DMS53 (cell line): ENCODE data around the gene MAP3K4.
"Not testable (repeated sequence)": the region's sequence is repeated elsewhere in the genome, so short reads cannot be mapped to it uniquely, and the experiment has no call there.

Experiments
- DNase-seq: peaks from one replicate; lab custom pipeline; 2025; lab: John Stamatoyannopoulos, UW

Gene MAP3K4

DNA sequence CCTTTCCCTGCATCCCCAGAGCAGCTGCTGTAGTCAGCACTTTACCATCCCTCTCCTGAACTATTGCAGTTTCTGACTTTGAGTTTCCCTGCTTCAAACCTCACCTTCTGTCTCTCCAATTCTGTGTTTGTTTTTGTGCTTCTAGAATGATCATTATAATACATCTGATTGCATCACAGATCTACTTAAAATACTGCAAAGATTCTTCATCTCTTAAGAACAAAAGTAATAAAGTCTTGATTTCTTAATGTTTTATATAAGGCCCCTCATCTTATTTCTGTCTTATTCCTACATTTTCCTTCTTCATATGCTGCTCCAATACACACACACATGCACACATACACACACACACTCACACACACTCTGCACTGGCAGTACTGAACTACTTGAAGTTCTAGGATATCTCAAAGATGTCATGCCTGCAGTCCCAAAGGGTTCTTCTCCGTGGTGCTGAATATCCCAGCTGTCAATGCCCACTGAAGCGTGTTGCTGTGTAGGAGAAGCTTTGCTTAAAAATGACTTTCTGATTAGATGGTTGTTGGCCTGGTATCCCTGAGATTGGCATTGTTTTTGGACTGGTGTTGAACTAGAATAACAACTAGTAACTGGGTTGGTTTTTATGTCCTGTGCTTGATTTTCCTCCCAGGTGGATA, 97.2 kb downstream of the MAP3K4 start:
- no peak for DNase-seq

DNA sequence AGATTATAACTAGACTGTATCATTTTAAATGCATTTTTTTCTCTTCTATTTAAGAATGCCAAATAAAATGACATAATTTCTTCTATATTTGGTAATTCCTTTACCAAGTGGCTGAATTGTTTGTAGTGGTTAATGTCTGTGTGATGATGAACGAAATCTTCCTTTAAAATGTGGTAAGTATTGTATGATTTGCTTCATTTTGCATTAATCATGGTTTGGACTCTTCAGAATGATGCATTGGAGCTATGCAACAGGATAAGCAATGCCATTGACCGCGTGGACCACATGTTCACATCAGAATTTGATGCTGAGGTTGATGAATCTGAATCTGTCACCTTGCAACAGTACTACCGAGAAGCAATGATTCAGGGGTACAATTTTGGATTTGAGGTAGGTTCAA, 99.6 kb downstream of the MAP3K4 start:
- no peak for DNase-seq

DNA sequence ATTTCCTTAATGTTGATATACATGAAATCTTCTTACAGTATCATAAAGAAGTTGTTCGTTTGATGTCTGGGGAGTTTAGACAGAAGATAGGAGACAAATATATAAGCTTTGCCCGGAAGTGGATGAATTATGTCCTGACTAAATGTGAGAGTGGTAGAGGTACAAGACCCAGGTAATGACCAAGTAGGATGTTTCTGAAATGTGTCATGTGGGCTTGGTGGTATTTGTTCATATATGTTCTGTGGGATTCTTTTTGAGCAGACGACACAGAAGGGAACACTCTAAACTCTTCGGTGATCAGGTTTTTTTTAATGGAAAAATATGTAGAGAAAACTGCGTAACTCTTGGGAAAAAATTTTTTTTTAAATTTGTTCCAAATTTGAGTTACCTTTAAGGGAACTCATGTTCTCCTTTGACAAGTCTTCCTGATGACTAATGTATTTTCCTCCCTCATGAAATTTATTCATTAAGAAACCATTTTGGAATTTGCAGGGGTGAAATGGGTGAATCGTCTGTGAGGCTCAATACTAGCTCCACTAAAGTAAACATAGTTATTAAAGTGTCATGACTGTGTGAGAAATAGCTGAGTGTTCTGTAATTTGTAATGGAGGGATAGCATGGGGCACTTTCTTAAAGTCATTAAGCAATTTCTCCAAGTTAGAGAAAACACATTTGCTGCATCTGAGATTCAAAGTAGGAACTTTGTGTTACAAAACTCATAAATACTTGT, 100.6 kb downstream of the MAP3K4 start:
- DNase-seq, result no peak

DNA sequence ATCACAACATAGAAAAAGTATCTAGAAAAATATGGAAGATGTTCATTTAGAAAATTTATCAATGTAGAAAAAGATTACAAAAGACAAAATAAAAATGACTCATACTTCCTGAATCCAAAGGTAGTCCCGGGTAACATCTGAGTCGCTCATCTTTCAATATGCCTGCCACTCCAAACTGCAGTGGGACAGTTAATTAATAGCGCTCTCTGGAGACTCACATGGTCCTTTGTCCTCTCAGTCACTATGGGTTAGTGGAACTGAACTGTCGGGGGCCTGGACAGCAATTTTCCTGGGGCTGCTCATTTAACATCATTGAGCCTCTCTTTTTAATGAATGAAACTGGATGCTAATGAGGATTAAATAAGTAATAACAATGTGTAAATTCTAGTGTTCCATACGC, 103.4 kb downstream of the MAP3K4 start:
- DNase-seq, result no peak

DNA sequence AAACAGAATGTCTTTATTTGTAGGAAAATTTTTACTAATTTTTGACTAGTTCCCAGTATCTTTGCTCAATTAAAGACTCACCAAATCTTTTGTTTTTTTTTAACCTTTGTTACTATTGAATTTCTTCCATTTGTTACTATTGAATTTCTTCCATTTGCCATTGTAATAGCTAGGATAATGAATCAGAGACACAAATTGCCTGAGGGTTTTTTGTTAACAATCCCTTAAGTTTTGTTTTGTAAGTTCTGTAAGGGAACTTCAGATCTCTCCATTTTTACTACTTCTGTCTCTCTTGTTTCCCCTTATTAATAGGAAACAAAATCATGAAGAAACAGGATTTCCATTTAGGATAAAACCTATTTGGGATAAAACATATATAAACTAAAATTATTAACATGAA, 104.3 kb downstream of the MAP3K4 start:
- no peak for DNase-seq

DNA sequence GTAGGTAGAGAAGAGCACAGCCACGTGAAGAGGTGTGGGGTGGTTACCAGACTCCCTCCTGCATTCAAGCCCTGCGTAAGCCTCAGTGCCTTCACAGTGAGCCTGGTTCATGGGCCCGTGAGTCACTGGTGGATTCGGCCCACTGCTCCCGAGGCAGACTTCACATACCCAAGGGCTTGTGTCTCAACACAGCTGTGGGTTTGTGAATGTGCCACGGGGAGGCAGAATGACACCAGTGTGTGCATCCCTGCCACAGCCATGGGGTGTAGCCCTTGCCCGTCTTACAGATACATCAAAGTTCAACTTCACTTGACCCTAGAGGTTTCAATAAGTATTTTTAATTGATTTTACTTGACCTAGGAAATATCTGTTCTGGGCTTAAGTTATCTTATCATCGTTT, 108.5 kb downstream of the MAP3K4 start:
- DNase-seq, result no peak

DNA sequence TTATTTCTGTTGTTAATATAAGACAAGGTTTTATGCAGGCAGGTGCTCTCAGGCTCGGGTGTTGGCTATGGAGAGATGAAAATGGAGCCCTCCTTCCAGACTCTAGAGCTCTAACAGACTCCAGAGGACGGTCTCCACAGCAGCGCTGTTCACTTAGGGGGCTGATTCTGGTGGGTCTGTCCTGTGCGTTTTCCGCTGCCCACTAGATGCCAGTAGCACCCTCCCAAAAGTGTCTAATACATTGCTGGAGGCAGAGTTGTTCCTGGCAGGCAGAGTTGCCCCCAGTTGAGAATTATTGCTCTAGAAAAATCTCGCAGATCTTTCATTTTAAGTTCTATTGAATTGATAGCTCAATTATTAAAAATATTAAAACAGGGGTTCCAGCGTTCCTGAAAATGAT, 109.9 kb downstream of the MAP3K4 start:
- DNase-seq, result no peak

DNA sequence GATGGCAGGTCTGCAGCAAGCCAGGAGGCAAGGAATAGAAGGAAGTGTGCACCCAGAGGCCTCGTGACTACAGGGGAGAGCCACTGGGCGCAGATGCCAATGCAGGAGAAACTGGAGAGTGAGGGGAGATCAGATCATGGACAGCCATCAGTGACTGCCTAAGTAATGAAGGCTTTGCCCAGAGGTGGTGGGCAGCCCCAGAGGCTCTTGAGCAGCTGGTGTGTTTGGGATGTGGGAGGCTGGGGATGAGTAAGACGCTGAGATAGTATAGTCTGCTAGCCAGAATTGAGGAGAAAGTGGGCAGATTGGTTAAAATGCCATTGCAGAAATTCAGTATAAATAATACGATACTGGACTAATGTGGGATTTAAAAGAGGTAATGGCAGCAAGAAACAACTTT, 111.9 kb downstream of the MAP3K4 start:
- no peak for DNase-seq

DNA sequence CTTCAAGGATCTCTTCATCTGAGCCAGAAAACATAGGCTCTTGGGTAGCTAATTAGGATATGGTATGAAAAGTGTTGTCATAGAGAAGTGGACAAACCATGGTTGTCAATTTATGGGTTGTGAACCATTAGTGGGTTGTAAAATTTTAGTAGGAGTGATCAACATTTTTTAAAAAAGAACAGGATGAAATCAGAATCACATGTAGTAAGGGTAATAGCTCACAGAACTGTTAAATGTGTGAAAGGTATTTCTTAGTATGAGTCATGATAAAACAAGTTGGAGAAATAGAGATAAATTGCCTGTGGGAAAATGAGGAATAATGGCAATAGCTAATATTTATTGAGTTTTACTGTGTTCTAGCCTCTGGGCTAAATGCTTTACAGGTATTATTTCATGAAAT, 113.4 kb downstream of the MAP3K4 start:
- DNase-seq, result no peak

DNA sequence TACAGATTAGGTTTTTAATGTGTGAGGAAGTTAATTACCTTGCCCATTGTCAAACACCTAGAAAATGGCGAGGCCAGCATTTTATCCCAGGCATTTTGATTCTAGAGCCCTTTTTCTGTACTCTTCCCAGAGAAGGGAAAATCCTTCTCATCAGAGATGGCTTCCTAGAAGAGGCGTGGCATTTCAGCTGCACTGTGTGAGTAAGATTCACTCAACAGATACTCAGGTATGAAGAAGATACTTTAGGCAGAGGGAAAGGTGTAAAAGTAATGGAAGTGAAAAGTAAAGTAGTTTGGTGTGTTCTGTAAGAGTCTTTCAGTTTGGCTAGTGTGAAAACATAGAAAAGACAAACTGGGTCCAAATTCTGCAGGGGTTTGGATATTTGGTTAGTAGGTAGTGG, 113.8 kb downstream of the MAP3K4 start:
- DNase-seq, result no peak

DNA sequence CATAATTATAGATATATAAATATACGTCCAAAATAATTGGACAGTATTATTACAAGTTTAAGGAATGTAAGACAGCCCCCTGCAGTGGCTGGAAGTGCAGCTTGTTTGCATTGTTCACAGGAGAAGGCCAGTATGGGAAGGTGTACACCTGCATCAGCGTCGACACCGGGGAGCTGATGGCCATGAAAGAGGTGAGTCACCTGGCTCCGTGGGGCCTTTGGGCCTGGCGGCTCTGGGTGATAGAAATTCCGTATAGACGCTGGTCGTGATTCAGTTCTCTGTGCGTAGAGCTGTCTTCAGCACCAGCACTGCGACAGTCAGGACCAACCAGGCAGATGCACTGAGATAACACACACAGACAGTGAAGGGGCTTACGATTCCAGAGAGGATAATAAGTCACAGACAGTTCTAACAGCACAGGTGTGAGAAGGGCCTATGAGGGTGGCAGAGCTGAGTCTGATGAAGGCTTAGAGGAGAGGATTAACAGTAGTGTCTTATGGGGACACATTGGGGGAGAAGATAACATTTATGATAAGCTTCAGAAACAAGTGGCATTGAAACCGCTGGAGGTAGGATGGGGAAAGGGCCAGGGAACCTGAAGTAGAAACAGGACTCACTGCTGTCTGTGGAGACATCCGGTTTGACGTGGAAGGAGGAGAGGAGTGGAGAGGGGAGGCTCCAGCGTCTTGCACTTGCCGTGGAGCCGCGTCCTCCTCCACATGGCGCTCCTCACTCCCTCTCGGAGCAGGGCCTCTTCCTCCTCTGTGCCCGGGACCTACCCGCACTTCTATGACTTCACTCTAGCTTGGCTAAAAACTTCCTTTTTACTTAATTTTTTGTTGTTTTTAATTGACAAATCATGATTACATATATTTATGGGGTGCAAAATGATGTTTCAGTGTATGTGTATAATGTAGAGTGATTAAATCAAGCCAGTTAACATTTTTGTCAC, 116.5 kb downstream of the MAP3K4 start:
- DNase-seq, result no peak

DNA sequence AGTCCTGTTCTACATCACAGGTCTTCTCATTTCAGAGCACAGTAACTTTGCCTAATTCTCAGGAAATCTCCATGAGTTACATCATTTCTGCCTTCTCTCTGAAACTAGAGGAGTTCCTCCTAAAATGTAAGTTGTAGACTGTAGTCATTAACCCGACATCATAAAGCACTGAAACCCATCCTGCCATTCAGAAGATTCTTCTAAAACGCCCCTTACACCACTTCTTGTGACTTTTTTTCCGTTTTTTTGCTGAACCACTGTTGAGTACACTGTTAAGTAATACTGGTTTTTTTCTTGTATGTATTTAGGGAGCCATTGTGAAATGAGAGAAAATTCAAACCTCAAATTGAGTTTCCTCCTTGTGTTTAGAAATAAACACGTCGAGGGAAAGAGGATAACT, 117.3 kb downstream of the MAP3K4 start:
- no peak for DNase-seq

DNA sequence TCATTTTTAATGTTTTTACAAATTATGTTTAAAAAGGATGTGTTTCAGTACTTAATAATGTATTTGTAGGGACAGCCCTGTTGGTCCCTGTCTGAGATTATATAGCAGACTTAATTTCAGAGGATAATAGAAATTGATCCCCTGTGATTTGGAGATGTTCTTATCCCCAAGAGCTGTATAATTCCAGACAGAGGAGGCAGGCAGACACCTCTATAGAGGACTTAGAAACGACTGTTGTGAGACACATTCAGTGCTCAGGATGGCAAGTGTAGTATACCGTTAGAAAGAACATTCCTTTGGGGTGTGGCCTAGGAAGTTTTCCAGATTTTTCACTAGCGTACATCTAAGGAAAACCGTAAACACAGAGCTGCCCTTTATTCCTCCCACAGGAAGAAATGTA, 117.8 kb downstream of the MAP3K4 start:
- DNase-seq, result no peak

DNA sequence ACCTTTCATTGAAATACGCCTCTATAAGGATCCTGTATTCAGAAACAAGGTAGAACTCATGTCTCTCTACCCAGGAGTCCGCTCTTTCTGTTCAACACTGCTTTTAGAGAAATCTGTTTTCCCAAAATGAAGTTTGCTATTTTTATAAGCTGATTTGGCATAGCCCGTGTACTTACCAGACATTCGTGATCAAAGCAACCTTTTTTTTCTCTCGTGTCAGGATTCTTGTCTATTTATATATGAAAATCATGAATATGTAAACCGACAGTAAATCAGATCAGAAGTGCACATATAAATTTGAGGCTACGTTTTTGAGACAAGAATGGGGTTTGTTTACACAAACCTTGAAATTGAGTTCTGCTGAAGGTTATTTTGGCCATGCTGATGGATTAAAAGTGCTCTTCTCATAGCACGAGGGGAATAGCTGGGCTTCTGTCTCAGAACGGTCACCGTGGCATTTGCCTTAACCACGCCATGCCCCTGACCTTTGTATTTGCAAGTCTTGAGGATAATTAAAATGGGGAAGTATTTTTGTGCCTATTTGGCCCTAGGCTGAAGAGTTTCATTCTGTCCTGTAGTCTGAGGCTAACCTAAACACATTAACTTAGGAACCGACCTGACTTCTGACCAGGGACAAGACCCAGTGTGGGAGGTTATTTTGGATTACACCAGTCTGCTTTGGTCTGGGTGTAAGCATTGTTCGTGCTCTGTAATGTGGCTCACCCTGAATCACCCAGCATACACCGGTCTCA, 118.6 kb downstream of the MAP3K4 start:
- DNase-seq, result no peak

DNA sequence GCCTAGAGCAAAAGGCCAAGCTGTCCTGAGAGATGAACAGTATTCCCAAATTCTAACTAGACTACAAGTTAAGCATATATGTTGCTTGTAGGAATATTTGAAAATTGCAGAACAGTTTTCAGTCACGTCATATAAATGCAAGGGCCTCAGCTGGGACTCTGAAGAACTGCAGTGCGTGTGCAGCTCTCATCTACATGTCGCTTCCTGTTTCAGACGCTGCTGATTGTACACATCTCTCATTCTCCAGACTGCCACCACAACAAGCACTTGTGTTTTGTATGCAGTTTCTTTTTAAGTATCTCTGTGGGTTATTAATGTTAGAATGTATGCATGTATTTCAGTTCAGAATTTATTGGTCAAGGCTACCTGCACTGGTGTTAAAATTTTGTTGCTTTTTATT, 119.7 kb downstream of the MAP3K4 start:
- no peak for DNase-seq

DNA sequence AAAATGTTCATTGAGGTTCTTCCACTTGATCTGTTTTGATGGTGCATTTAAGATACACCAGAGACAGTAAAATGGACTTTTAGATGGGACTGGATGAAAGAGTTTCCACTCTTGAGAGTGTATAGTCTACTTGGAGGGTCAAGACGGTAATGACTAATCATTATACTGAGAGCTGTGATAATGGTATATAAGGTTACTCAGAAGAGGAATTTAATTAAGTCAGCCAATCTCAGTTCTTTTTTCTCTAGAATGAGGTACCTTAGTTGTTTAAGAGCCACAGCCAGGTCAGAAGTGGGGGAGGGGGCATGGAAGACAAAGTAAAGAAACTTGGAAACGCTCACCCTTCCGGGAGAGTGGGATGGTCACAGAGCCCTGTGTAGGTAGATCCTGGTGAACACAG, 123.9 kb downstream of the MAP3K4 start:
- DNase-seq, result no peak

DNA sequence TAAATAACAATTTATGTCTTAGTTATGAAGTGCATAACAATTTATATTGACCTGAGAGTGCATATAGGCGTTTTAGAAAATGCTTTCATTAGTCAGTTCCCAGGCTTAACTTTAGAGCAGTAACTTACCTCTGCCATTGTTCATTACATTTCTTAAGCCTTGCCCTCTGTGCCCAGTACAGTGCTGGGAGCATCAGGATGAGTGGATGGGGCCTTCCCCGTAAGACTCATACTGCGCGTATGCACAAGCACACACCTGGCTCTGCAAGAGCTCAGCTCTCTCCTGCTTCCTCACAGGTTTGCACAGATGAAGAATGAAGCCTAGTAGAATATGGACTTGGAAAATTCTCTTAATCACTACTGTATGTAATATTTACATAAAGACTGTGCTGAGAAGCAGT, 125.0 kb downstream of the MAP3K4 start:
- no peak for DNase-seq

DNA sequence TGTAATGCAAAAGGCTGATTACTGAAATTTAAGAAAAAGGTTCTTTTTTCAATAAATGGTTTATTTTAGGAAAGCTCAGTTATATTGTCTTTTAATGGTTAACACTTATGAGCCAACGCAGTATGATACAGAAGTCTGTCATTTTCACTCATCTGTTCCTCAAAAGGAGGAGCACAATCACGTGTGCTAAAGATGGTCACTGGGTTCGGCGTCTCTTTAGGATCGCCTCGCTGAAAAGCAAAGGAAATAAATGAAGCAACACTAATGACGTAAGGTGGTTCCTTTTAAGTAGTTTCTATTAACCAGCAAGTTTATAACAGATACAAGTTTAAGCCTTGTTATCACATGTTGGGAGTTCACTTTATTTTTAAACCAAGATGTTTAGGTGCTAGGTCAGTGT, 125.7 kb downstream of the MAP3K4 start:
- DNase-seq, result no peak

DNA sequence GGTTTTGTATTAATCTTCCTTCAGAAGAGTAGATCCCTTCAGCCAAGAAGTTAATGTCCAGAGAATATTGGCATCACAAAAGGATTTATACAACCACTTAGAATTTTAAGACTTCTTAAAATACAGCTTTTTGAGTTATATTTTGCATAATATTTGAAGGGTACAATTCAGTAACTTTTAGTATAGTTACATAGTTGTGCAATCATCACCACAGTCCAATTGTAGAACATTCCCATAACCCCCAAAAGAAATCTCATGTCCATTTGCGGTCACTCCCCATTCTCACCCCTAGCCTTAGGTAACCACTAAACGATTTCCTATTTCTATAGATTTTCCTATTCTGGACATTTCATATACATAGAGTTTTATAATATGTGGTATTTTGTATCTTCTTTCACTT, 126.4 kb downstream of the MAP3K4 start:
- DNase-seq, result no peak

DNA sequence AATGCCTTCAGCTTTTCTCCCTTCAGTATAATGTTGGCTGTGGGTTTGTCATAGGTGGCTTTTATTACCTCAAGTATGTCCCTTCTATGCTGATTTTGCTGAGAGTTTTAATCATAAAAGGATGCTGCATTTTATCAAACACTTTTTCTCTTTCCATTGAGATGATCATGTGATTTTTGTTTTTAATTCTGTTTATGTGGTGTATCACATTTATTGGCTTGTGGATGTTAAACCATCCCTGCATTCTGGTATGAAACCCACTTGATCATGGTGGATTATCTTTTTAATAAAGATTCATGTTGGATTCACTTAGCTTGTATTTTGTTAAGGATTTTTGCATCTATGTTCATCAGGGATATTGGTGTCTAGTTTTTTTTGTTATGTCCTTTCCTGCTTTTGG, 131.8 kb downstream of the MAP3K4 start:
- not testable (repeated sequence) for DNase-seq

DNA sequence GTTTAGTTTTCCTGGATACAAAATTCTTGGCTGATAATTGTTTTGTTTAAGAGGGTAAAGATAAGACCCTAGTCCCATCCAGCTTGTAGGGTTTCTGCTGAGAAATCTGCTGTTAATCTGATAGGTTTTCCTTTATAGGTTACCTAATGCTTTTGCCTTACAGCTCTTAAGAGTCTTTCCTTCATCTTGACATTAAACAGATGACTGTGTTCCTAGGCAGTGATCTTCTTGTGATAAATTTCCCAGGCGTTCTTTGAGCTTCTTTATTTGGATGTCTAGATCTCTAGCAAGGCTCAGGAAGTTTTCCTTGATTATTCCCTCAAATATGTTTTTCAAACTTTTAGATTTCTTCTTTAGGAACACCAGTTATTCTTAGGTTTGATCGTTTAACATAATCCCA, 134.0 kb downstream of the MAP3K4 start:
- DNase-seq, result no peak

DNA sequence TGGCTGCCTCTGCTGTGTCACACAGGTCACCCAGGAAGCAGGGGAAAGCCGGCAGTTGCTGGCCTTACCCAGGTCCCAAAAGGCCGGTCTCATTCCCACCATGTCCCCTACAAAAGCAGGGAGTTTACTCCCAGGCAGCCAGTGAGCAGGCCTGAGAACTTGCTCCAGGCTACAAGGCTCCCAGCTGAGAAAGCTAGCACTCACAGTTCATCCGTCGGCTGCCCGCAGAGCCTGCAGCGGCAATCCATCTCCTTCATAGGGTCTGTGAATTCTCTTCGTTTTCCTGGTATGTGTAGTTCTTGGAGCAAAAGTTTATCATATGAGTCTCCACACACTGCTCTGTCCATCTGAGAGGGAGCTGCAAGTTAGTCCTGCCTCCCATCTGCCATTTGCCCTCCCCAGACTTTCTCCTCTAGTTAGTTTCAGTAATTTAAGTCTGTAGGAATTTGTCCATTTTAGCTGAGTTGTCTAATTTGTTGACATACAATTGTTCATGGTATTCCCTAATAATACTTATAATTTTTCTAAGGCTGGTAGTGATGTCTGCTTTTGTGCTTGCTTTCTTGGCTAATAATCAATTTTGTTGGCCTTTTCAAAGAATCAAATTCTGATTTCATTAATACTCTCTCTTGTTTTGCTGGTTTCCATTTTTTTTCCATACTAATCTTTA, 135.6 kb downstream of the MAP3K4 start:
- no peak for DNase-seq
